T-helper 22 cell (primary cell): Measurements from ENCODE around the gene DUSP19.
A peak's percentile ranks its signal among the peaks of the same experiment; 100 is the strongest.

ENCODE experiments used
- DNase-seq: peaks from one replicate; pipeline ENCODE4 v3.0.0-alpha.2; 2020; ENCODE audit warnings: low read depth

DUSP19 gene

GRCh38 chr2:183068561-183068960 is 10.0 kb upstream of the DUSP19 start:
- no peak for DNase-seq

- no peak for DNase-seq
These were observed 9.4 kb upstream of the DUSP19 start for GRCh38 chr2:183069174-183069573.

DNA sequence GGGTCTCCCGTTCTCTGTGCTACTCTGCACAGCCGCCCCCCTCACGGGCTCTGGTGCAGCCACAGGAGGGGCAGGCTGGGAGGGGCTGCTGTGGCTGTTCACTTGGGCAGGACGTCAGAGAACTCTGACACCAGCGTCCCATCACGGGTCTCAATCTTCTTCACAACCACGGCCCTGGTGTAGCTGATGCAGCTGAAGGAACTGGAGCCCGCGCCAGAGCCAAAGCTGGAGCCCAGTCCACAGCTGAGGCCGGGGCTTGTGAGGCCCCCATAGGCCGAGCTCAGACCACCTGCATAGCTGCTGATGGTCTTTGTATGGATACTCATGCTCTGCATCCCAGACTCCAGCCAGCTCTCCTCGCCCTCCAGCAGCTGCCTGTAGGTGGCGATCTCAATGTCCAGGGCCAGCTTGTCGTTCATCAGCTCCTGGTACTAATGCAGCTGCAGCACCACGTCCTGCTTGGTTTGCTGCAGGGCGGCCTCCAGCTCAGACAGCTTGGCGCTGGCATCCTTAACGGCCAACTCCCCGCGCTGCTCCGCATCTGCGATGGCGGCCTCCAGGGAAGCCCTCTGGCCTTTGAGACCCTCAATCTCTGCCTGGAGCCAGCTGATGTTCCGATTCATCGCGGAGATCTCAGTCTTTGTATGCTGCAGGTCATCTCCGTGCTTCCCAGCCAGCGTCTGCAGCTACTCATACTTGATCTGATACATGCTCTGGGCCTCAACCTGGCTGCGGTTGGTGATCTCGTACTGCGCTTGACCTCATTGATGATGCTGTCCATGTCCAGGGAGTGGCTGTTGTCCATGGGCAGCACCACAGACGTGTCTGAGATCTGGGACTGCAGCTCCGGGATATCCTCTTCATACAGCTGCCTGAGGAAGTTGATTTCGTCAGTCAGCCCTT is 7.4 kb upstream of the DUSP19 start:
- no peak for DNase-seq

GRCh38 chr2:183072177-183072576 is 6.4 kb upstream of the DUSP19 start:
- DNase-seq, result no peak

GRCh38 chr2:183078163-183078463 is 434 bp upstream of the DUSP19 start:
- DNase-seq, result no peak

- no peak for DNase-seq
These were observed 710 bp downstream of the DUSP19 start for GRCh38 chr2:183079139-183079775.

GRCh38 chr2:183081911-183082310 is 3.4 kb downstream of the DUSP19 start:
- DNase-seq, result no peak

DNA sequence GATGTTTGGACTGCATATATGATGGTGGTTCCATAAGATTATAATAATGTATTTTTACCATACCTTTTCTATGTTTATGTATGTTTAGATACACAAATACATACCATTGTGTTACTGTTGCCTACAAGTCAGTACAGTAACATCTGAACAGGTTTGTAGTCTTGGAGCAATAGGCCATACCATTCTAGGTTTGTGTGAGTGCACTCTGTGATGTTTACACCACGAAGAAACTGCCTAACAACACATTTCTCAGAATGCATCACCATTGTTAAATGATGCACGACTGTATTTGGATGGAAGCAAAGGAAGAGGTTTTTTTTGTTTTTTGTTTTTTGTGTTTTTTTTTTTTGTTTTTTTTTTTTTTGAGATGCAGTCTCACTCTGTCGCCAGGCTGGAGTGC is 9.5 kb downstream of the DUSP19 start:
- DNase-seq, result no peak

- no peak for DNase-seq
These were observed 10.8 kb downstream of the DUSP19 start for GRCh38 chr2:183089192-183089851.

- DNase-seq, result no peak
These were observed 12.9 kb downstream of the DUSP19 start for GRCh38 chr2:183091318-183091953.

- DNase-seq, result no peak
These were observed 13.4 kb downstream of the DUSP19 start for GRCh38 chr2:183091954-183092345.

DNA sequence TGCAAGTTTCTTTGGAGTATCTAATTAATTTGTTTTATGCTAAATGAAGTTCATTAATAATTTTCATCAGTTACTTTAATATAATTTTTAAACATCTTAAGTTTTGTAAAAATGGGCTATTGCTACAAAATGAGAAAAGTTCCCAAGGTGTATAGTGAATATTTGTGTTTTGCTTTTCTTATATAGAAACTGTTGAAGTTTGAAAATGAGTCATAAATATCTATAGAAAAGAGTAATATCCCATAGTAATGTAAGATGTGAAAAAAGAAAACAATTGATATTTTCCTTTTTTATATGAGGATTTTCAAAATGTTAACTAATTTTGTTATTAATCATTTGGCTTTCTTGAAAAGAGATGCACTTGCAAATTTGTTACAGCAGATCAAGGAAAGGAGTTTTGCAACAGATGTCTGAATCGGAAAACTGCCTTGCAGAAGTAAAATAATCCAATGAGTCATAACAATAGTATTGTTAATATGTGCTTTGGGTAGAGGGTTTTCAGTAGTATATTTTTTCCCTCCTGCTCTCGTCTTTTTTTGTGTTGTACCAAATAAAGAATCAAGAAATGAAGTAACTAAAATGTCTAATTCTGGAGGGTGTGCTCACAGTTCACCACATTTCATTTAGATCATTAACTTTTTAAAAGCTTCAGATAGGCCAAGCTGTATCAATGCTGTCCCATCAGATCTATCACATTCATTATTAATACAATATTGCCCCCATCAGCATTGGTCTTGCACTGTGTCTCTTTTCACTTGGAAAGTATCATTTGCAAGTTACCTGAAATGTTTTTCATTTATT is 15.5 kb downstream of the DUSP19 start:
- DNase-seq, result no peak

- no peak for DNase-seq
These were observed 27.0 kb downstream of the DUSP19 start for GRCh38 chr2:183105402-183106134.

DNA sequence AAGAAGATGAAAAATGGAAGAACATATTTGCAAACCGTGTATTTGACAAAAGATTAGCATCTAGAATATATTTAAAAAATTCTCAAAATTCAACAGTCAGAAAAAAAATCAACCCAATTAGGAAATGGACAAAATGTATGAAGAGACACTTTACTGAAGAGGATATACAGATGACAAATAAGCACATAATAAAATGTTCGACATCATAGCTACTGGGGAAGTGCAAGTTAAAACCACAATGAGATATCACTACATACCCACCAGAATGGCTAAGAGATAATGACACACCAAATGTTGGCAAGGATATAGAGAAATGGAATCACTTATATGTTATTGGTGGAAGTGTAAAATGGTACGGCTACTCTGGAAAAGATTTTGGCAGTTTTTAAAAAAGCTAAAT is 34.0 kb downstream of the DUSP19 start:
- DNase-seq, result no peak

DNA sequence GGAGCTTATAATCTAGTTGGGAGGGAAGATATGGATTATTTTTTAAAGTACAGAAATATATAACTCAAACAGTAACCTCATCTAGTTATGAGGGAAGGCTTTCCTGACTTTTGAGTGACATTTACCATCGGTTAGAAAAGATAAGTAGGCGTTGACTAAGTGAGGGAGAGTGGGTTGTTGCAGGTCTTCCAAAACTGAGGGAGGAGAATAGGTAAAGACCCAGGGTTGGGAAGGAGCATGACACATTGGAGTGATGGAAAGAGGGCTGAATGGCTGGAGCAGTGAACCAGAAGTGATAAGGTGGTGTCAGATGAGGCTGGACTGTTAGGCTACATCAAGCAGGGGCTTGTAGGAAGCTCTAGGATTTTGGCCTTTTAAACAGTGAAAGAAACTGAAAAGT is 35.1 kb downstream of the DUSP19 start:
- no peak for DNase-seq

GRCh38 chr2:183117226-183117625 is 38.7 kb downstream of the DUSP19 start:
- DNase-seq, result no peak

- DNase-seq, result no peak
These were observed 44.8 kb downstream of the DUSP19 start for GRCh38 chr2:183123117-183123958.

- no peak for DNase-seq
These were observed 45.3 kb downstream of the DUSP19 start for GRCh38 chr2:183123959-183124221.

DNA sequence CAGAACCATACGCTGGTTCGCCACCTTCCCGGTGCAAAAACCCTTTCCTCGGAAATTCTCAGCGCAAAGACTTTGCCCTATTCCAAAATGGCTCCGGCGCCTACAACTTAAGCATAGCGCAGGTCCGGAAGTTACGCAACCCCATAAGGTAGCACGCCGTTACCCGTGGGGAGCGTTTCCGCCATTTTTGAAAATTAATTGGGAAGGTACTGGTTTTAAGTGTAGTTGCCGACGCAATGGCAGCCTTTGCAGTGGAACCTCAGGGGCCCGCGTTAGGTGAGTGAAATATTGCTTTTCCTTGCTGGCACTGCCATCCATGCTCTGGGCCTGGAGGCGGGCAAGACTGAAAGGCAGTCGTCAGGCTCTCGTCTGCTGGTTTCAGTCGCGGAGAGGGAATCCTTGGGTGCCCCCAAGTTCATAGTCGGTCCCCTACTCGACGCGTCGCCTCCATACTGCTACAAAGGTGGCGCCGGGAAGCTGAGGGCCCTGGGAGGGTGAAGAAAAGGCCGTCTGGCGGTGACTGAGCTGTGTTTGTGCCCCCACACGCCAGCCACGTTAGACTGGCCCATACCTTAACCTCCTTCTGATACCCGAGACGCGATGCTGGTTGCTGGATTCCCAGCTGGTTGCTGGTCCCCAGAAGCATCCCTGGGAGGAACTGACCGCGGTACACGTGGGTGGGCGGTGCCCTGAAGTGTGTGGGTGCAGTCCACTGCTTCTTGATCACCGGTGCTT is 45.8 kb downstream of the DUSP19 start, which contains the start of gene NUP35:
Gene NUP35 (plus strand): TSS at position 222 of the 735 bp plus-strand sequence. CDS start 15 bp downstream, at position 237.
- peak; percentile 66 for DNase-seq

GRCh38 chr2:183124957-183125255 is 46.4 kb downstream of the DUSP19 start:
- DNase-seq, result no peak
